A673 (cell line): ENCODE results near the gene TDRKH. TPM values are rescaled to one million over a fixed set of nuclear protein-coding genes. Genes with fewer than 3 reads are reported as not detected.

Source experiments
- BruUV-seq: library from RNA; stranded (reverse); fragments of 400-500 nt; replicated peaks from 2 replicates; lab custom pipeline; 2021; lab: Mats Ljungman, UMichigan
- CTCF ChIA-PET: fragments of 300-600 bp; sonication (Branson Sonifier 250); formaldehyde crosslinking; loops from one replicate; lab custom pipeline; 2022; ENCODE audit warnings: antibody characterized with exemption; lab: Charles Lee
- POLR2A ChIA-PET: fragments of 300-600 bp; sonication (Branson Sonifier 250); formaldehyde crosslinking; loops from one replicate; lab custom pipeline; 2022; ENCODE audit warnings: antibody characterized with exemption; ENCODE audit not compliant: low non-redundant PET; lab: Charles Lee
- DNase-seq: peaks from one replicate; pipeline ENCODE4 v3.0.0-alpha.2; 2015; ENCODE audit warnings: low spot score
- H3K27ac ChIP-seq: fragments of 200-600 bp; sonication (generic); 2 replicates; pipeline ENCODE4 v1.5.1; 2016; ENCODE audit warnings: mixed run types, low read depth, mild to moderate bottlenecking, mixed read lengths, antibody characterized with exemption, low read length; ENCODE audit not compliant: poor library complexity, severe bottlenecking
- H3K27me3 ChIP-seq: fragments of 200-600 bp; sonication (generic); replicated peaks from 2 replicates; pipeline ENCODE4 v1.6.1; 2017; ENCODE audit warnings: mixed run types, low read depth, mild to moderate bottlenecking, mixed read lengths, antibody characterized with exemption, low read length; ENCODE audit not compliant: insufficient read depth, poor library complexity
- H3K36me3 ChIP-seq: fragments of 200-600 bp; sonication (generic); 2 replicates; pipeline ENCODE4 v1.6.1; 2016; ENCODE audit warnings: mixed run types, mild to moderate bottlenecking, mixed read lengths, antibody characterized with exemption, low read length; ENCODE audit not compliant: insufficient read depth, poor library complexity, severe bottlenecking
- H3K4me1 ChIP-seq: fragments of 200-600 bp; sonication (generic); 2 replicates; pipeline ENCODE4 v1.6.1; 2017; ENCODE audit warnings: mixed run types, mild to moderate bottlenecking, mixed read lengths, antibody characterized with exemption, low read length; ENCODE audit not compliant: insufficient read depth, poor library complexity, severe bottlenecking
- H3K4me3 ChIP-seq: fragments of 200-600 bp; sonication (generic); 2 replicates; pipeline ENCODE4 v1.5.1; 2016; ENCODE audit warnings: low read depth, mixed run types, mild to moderate bottlenecking, mixed read lengths, low read length; ENCODE audit not compliant: poor library complexity, severe bottlenecking
- H3K9me3 ChIP-seq: fragments of 200-600 bp; sonication (generic); 2 replicates; pipeline ENCODE4 v1.6.1; 2016; ENCODE audit warnings: mixed run types, low read depth, mild to moderate bottlenecking, mixed read lengths, antibody characterized with exemption, low read length; ENCODE audit not compliant: poor library complexity, severe bottlenecking
- CTCF ChIP-seq: fragments of 300-800, 200-600 bp; sonication (generic); conservative IDR thresholded peaks from 2 replicates; pipeline ENCODE4 v1.5.1; 2017; ENCODE audit warnings: low read depth, mild to moderate bottlenecking, antibody characterized with exemption, low read length, moderate library complexity, mixed read lengths
- EZH2 ChIP-seq: fragments of 200-600 bp; sonication (generic); IDR thresholded peaks from 2 replicates; pipeline ENCODE4 v1.6.1; 2017; ENCODE audit warnings: borderline replicate concordance, low read depth, mild to moderate bottlenecking, mixed read lengths, antibody characterized with exemption, low read length; ENCODE audit not compliant: poor library complexity, severe bottlenecking
- intact Hi-C: fragments of 100-400 bp; cut with micrococcal nuclease; formaldehyde crosslinking; loops from one replicate; pipeline ENCODE4 v1.10.0; 2022; ENCODE audit not compliant: unreplicated experiment
- total RNA-seq: library from RNA; stranded (reverse); gene quantifications from 2 replicates; pipeline ENCODE4 v1.2.3, GENCODE V29; 2021

The TDRKH gene
- total RNA-seq, 1 experiment from 2014 or later: 2.1 TPM

- ChIA-PET CTCF (no interaction called here), POLR2A (no interaction called here)
- peaks cover 4% of the 10 kb centered on the region for H3K27me3 ChIP-seq
Measured at GRCh38 chr1:151819976-151820623, 29.8 kb upstream of the TDRKH start.

GRCh38 chr1:151819227-151819835 is 29.0 kb upstream of the TDRKH start:
- TF ChIP-seq CTCF (no peak), EZH2 (no peak)
- ChIA-PET POLR2A (no interaction called here), CTCF (no interaction called here)
- no peaks in the 10 kb centered on the region for H3K4me1 ChIP-seq
- no peaks in the 10 kb centered on the region for H3K36me3 ChIP-seq
- intact Hi-C loops: no loop called here
- no peak overlapping the region for H3K27ac ChIP-seq
- BruUV-seq: no TSS peak
- DNase-seq: no peak
- H3K4me3 ChIP-seq: no peak overlapping the region
- peaks cover 4% of the 10 kb centered on the region for H3K27me3 ChIP-seq
- no peaks in the 10 kb centered on the region for H3K9me3 ChIP-seq

More at GRCh38 chr1:151819976-151820623, 29.8 kb upstream of the TDRKH start:
- H3K4me1 ChIP-seq: no peaks in the 10 kb centered on the region
- no peak for DNase-seq
- no TSS peak for BruUV-seq
- no peak for TF ChIP-seq EZH2
- H3K4me3 ChIP-seq: no peak overlapping the region
- no peaks in the 10 kb centered on the region for H3K9me3 ChIP-seq
- H3K36me3 ChIP-seq: no peaks in the 10 kb centered on the region
- no peak overlapping the region for H3K27ac ChIP-seq
- intact Hi-C loops: no loop called here

GRCh38 chr1:151817353-151817730 is 27.0 kb upstream of the TDRKH start:
- no peaks in the 10 kb centered on the region for H3K36me3 ChIP-seq
- H3K27me3 ChIP-seq: peaks cover 4% of the 10 kb centered on the region
- H3K4me3 ChIP-seq: no peak overlapping the region
- CTCF ChIA-PET: no interaction called here
- no peaks in the 10 kb centered on the region for H3K9me3 ChIP-seq
- no TSS peak for BruUV-seq
- POLR2A ChIA-PET: no interaction called here
- TF ChIP-seq CTCF: no peak
- no peak for TF ChIP-seq EZH2
- intact Hi-C loops: no loop called here
- H3K4me1 ChIP-seq: no peaks in the 10 kb centered on the region
- no peak overlapping the region for H3K27ac ChIP-seq
- DNase-seq: no peak
